LoVo (cell line): ENCODE results near the gene MCM9.

Experiments
- DNase-seq: peaks from one replicate; pipeline ENCODE4 v3.0.0-alpha.2; 2016; ENCODE audit warnings: low spot score

MCM9 gene

GRCh38 chr6:118799826-118800225 lies 135.1 kb downstream of the MCM9 start:
- no peak for DNase-seq

- DNase-seq = peak; percentile 46
Observed at GRCh38 chr6:118796548-118796947, 138.4 kb downstream of the MCM9 start.

GRCh38 chr6:118791499-118791898 lies 143.5 kb downstream of the MCM9 start:
- DNase-seq = no peak

- no peak for DNase-seq
Observed at GRCh38 chr6:118789954-118790353, 145.0 kb downstream of the MCM9 start.

- no peak for DNase-seq
Observed at GRCh38 chr6:118789419-118789818, 145.5 kb downstream of the MCM9 start.

- no peak for DNase-seq
Observed at GRCh38 chr6:118788702-118789101, 146.3 kb downstream of the MCM9 start.

- no peak for DNase-seq
Observed at GRCh38 chr6:118787724-118788423, 147.1 kb downstream of the MCM9 start.

GRCh38 chr6:118786596-118787453 lies 148.1 kb downstream of the MCM9 start:
- no peak for DNase-seq

- DNase-seq = no peak
Observed at GRCh38 chr6:118785601-118786000, 149.4 kb downstream of the MCM9 start.

- DNase-seq = no peak
Observed at GRCh38 chr6:118784641-118785164, 150.3 kb downstream of the MCM9 start.

- no peak for DNase-seq
Observed at GRCh38 chr6:118783931-118784550, 150.9 kb downstream of the MCM9 start.

- no peak for DNase-seq
Observed at GRCh38 chr6:118782651-118783050, 152.3 kb downstream of the MCM9 start.

- DNase-seq = no peak
Observed at GRCh38 chr6:118781897-118782296, 153.1 kb downstream of the MCM9 start.

GRCh38 chr6:118780668-118781067 lies 154.3 kb downstream of the MCM9 start:
- DNase-seq = no peak

- peak; percentile 60 for DNase-seq
Observed at GRCh38 chr6:118776607-118777549, 158.1 kb downstream of the MCM9 start.

- no peak for DNase-seq
Observed at GRCh38 chr6:118775381-118775780, 159.6 kb downstream of the MCM9 start.

GRCh38 chr6:118774581-118774980 lies 160.4 kb downstream of the MCM9 start:
- no peak for DNase-seq

GRCh38 chr6:118772886-118773285 lies 162.1 kb downstream of the MCM9 start:
- DNase-seq = no peak

GRCh38 chr6:118771253-118771652 lies 163.7 kb downstream of the MCM9 start:
- DNase-seq = no peak

- DNase-seq = no peak
Observed at GRCh38 chr6:118770835-118771234, 164.1 kb downstream of the MCM9 start.

- no peak for DNase-seq
Observed at GRCh38 chr6:118770112-118770788, 164.7 kb downstream of the MCM9 start.
